SU-DHL-6 (cell line): Measurements from ENCODE around the gene RARA.

ENCODE experiments used
- H2AFZ ChIP-seq: fragments of 200-600 bp; sonication (generic); 2 replicates; pipeline ENCODE4 v1.6.1; 2014; ENCODE audit warnings: low read depth, mild to moderate bottlenecking, moderate library complexity, mixed read lengths, antibody characterized with exemption, low read length; ENCODE audit not compliant: severe bottlenecking
- H3F3A ChIP-seq: fragments of 200-600 bp; shearing (Covaris generic); 2 replicates; pipeline ENCODE4 v1.6.0; 2016; ENCODE audit warnings: antibody characterized with exemption, mild to moderate bottlenecking; ENCODE audit not compliant: insufficient read depth
- H3K27ac ChIP-seq: fragments of 200-600 bp; sonication (generic); 2 replicates; pipeline ENCODE4 v1.5.1; 2016; ENCODE audit warnings: low read depth, mild to moderate bottlenecking, low read length, moderate library complexity, mixed read lengths
- H3K27me3 ChIP-seq: fragments of 200-600 bp; sonication (generic), shearing (Covaris generic); 2 replicates; pipeline ENCODE4 v1.6.0; 2014; ENCODE audit warnings: mild to moderate bottlenecking, low read length
- H3K36me3 ChIP-seq: fragments of 200-600 bp; sonication (generic); 2 replicates; pipeline ENCODE4 v1.6.1; 2014; ENCODE audit warnings: mild to moderate bottlenecking, low read length, mixed read lengths
- H3K4me2 ChIP-seq: fragments of 300-600, 200-600 bp; shearing (Covaris generic), sonication (generic); 2 replicates; pipeline ENCODE4 v1.6.0; 2014; ENCODE audit warnings: low read length, low read depth, mild to moderate bottlenecking; ENCODE audit not compliant: poor library complexity, severe bottlenecking
- H3K4me3 ChIP-seq: fragments of 200-600 bp; sonication (generic); 2 replicates; pipeline ENCODE4 v1.5.1; 2014; ENCODE audit warnings: antibody characterized with exemption, low read length, mild to moderate bottlenecking, mixed read lengths; ENCODE audit not compliant: insufficient read depth, poor library complexity, severe bottlenecking
- H3K79me2 ChIP-seq: fragments of 200-600 bp; sonication (generic); 2 replicates; pipeline ENCODE4 v1.6.1; 2014; ENCODE audit warnings: mild to moderate bottlenecking, low read length, moderate library complexity; ENCODE audit not compliant: insufficient read depth
- H3K9ac ChIP-seq: fragments of 200-600 bp; sonication (generic); 2 replicates; pipeline ENCODE4 v1.7.0; 2014; ENCODE audit warnings: mild to moderate bottlenecking, low read length
- H3K9me2 ChIP-seq: fragments of 200-600 bp; sonication (generic); replicated peaks from 2 replicates; pipeline ENCODE4 v1.6.1; 2014; ENCODE audit warnings: low read length; ENCODE audit not compliant: insufficient read depth
- H3K9me3 ChIP-seq: fragments of 200-600 bp; sonication (generic); 2 replicates; pipeline ENCODE4 v1.6.1; 2014; ENCODE audit warnings: low read length, mixed read lengths; ENCODE audit not compliant: insufficient read depth
- H4K20me1 ChIP-seq: fragments of 200-600 bp; sonication (generic); 2 replicates; pipeline ENCODE4 v1.6.1; 2014; ENCODE audit warnings: low read depth, mild to moderate bottlenecking, antibody characterized with exemption, low read length, moderate library complexity, mixed read lengths
- CTCF ChIP-seq: fragments of 200-600 bp; sonication (generic); IDR thresholded peaks from one replicate; pipeline ENCODE4 v1.5.1; 2017; ENCODE audit warnings: antibody characterized with exemption, mild to moderate bottlenecking, low read length, moderate library complexity; ENCODE audit not compliant: insufficient read depth, poor library complexity, severe bottlenecking
- EZH2phosphoT487 ChIP-seq: fragments of 200-600 bp; sonication (generic), shearing (Covaris generic); conservative IDR thresholded peaks from 2 replicates; pipeline ENCODE4 v1.6.1; 2018; ENCODE audit warnings: mild to moderate bottlenecking, antibody characterized with exemption, low read length, moderate library complexity, mixed read lengths

RARA gene

GRCh38 chr17:40333781-40334448, 24.9 kb downstream of the RARA start:
- no peaks in the 10 kb centered on the region for H4K20me1 ChIP-seq
- H2AFZ ChIP-seq: no peak overlapping the region
- no peaks in the 10 kb centered on the region for H3K9me3 ChIP-seq
- H3K9ac ChIP-seq: no peak overlapping the region
- H3K9me2 ChIP-seq: no peaks in the 10 kb centered on the region
- 0 out of 2 replicates have a peak, but pooled peaks cover 3% of the 10 kb centered on the region for H3K79me2 ChIP-seq
- TF ChIP-seq EZH2phosphoT487 (no peak), CTCF (no peak)
- H3F3A ChIP-seq: no peaks in the 10 kb centered on the region
- H3K4me2 ChIP-seq: no peak overlapping the region
- H3K36me3 ChIP-seq: no peaks in the 10 kb centered on the region
- H3K27ac ChIP-seq: no peak overlapping the region
- no peaks in the 10 kb centered on the region for H3K27me3 ChIP-seq
- no peak overlapping the region for H3K4me3 ChIP-seq

- Histone ChIP-seq H3K27me3 (no peaks in the 10 kb centered on the region), H3K4me3 (no peak overlapping the region), H3K36me3 (no peaks in the 10 kb centered on the region; the same call in 1 of the 2 replicates), H3K9ac (no peak overlapping the region), H4K20me1 (peaks cover 4% of the 10 kb centered on the region; the same call in 1 of the 2 replicates), H3K9me2 (no peaks in the 10 kb centered on the region), H3K79me2 (no peaks in the 10 kb centered on the region), H3K4me2 (no peak overlapping the region), H3K9me3 (no peaks in the 10 kb centered on the region), H3K27ac (no peak overlapping the region), H2AFZ (no peak overlapping the region), H3F3A (peaks cover 6% of the 10 kb centered on the region)
- no peak for TF ChIP-seq CTCF
- TF ChIP-seq EZH2phosphoT487: no peak
These were observed 26.6 kb downstream of the RARA start for GRCh38 chr17:40335620-40336019.

GRCh38 chr17:40337351-40337750, 28.4 kb downstream of the RARA start:
- TF ChIP-seq EZH2phosphoT487: no peak
- TF ChIP-seq CTCF: no peak
- Histone ChIP-seq H3K36me3 (no peaks in the 10 kb centered on the region; the same call in 1 of the 2 replicates), H3K9ac (no peak overlapping the region), H3K79me2 (no peaks in the 10 kb centered on the region), H3K4me3 (no peak overlapping the region), H3K9me2 (no peaks in the 10 kb centered on the region), H3K27ac (no peak overlapping the region), H3K27me3 (no peaks in the 10 kb centered on the region), H4K20me1 (peaks cover 4% of the 10 kb centered on the region; the same call in 1 of the 2 replicates), H3F3A (peaks cover 9% of the 10 kb centered on the region), H3K4me2 (no peak overlapping the region), H3K9me3 (no peaks in the 10 kb centered on the region), H2AFZ (no peak overlapping the region)
